Middle frontal gyrus (tissue), 1 donor: ENCODE data around the gene FBLN1.
"Not testable (repeated sequence)": the region's sequence is repeated elsewhere in the genome, so short reads cannot be mapped to it uniquely, and the experiment has no call there.

Source experiments
- DNase-seq: peaks from one replicate; pipeline ENCODE4 v3.0.0-alpha.2; 2015; ENCODE audit warnings: low spot score; ENCODE audit errors: extremely low spot score

The FBLN1 gene

GRCh38 chr22:45584621-45585436, 82.1 kb downstream of the FBLN1 start:
- DNase-seq, result no peak

GRCh38 chr22:45585437-45585755, 82.7 kb downstream of the FBLN1 start:
- no peak for DNase-seq

DNA sequence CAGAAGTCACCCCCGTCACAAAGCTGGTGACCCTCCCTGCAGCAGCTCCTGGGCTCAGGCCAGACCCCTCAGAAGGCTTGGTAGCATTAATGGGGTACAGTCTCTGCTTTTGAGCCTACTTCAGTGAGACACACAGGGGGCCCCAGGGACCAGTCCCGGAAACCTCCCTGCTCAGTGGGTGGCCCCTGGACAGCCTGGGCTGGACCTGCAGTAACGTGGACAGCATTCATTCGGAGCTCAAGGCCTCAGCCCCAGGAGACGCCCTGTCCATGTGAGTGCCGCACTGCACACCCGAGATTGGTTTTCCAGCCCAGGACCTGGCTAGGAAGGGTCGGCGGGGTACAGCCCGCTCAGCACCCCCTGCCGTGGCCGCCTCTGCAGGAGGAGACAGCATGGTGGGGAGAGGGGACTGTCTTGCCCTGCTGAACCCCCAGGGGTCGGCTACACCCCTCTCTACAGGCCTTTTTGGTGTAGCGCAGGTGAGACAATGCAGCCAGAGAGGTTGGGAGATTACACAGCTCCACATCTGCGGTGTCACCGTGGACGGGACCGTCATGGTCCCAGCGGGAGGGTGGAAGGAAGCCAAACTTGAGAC, 83.4 kb downstream of the FBLN1 start:
- no peak for DNase-seq

DNA sequence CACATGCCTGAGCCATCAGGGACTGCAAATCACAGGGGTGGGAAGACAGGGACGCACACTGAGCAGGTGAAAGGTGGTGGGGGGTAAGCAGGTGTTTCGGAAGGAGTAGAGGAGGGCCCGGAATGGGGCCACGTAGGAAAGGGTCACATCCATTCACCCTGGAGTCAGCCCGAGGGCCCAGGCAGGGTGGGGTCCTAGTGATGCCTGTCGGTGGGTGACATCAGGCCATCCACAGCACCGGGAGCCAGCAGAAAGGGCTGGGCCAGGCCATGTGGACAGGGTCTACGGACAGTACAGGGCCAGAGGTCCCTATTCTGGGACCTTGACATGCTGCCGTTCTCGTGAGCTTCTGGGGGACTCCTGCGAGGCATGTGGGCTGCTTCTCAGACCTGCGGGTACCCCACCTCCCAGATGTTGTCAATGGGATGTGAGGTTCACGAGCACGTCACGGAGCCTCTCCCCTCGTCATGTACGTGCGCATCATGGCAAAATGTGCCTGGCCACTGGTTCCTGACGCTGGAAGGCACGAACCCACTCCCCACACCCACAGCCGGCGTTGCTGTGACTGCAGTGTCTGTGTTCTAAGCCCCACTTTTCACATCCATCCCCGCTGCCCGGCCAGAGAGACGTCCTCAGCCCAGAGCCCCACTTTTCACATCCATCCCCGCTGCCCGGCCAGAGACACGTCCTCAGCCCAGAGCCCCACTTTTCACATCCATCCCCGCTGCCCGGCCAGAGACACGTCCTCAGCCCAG, 84.1 kb downstream of the FBLN1 start:
- no peak for DNase-seq

- DNase-seq, result no peak
These were observed 85.2 kb downstream of the FBLN1 start for GRCh38 chr22:45587638-45588505.

DNA sequence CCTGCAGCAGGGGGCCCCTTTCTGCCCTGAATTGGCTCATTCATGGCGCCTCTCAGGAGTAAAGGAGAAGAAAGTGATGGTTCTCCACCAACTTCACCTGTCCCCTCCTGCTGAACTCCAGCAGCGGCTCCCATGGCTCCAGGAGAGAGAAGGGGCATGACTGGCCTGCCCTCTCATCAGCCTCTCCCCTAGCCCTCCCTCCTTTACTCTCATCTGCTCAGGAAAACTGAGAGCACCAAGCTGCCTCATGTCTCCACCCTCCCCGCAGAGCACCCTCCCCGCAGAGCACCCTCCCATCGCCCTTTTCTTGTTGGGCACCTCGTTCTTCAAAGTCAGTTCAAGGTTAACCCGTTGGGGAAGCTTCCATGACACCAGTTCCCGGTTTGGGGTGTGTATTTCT, 86.9 kb downstream of the FBLN1 start:
- no peak for DNase-seq

- no peak for DNase-seq
These were observed 87.6 kb downstream of the FBLN1 start for GRCh38 chr22:45590262-45590661.

DNA sequence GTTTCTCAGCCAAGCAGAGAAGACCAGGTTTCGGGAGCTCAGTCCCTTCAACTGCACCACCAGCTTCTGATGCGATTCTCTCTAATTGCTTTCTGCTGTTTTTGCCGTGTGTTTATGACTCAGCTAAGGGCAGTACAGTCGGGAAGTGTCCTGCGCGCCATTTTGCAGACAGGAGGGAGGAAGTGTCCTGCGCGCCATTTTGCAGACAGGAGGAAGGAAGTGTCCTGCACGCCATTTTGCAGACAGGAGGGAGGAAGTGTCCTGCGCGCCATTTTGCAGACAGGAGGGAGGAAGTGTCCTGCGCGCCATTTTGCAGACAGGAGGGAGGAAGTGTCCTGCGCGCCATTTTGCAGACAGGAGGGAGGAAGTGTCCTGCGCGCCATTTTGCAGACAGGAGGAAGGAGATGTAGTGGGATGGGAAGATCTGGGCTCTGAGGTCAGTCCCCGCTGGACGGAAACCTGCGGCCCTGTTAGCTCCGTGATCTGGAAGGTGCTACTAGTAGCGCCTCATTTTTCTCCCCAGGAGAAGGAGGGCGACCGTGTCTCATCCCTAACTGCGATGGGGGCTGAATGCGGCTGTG, 89.0 kb downstream of the FBLN1 start:
- not testable (repeated sequence) for DNase-seq

- DNase-seq, result no peak
These were observed 91.6 kb downstream of the FBLN1 start for GRCh38 chr22:45594123-45594941.

DNA sequence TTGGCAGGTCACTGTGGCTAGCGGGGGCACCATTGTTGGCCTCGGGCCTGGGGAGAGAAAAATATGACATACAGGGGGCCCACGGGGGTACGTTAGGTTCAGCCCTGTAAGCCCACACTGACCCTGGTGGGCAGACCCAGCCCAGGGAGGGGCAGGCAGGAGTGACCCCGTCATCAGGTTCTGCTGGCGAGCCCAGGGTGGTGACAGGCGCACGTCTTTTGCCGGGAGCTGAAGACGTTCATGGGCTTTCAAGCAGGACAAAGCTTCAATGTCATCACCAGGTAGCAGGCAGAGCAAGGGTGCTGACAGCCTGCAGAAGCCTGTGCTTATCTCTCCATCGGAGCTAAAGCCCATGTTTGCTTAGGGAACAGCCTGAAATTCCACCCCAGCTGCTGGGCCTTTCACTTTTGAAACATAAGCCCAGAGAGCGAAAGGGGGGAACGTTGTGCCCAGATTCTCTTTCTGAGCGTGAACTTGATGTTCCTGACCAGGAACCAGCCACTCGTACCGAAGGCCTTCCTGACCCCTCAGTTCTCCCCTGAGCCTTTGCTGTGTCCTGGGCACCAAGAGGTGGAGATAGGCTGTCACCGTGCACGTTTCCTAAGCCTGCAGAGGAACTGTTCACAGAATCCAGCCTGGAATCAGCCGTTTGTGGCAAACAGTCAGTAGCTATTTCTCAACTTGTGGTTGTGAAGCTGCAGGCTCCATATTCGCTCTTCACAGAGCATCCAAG, 94.9 kb downstream of the FBLN1 start:
- no peak for DNase-seq

- no peak for DNase-seq
These were observed 96.0 kb downstream of the FBLN1 start for GRCh38 chr22:45598596-45599217.

DNA sequence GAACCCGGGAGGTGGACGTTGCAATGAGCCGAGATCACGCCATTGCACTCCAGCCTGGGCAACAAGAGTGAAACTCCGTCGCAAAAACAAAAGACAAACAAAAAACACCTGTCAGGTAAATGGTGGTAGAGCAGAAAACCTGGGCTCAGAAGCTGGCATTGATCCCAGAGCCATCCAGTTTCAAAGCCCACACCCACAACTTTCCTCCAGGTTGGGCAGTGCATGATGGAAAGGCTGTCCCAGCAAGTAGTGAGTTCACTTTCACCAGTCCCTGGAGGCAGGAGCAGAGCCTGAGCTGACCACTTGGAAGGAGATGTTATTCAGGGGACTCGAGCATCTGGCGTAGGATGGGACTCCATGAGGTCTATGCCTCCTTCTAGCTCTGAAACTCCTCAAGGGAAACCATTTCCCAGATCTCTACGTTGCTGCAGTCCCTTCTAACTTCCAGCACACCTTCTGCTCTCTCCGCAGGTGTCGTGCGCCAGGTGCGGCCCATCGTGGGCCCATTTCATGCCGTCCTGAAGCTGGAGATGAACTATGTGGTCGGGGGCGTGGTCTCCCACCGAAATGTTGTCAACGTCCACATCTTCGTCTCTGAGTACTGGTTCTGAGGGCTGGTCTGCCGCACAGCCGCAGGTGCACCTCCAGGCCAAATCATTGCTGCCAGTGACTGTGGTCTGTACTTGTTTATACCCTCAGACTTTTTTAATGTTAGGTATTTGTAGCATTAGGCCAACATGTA, 97.3 kb downstream of the FBLN1 start:
- no peak for DNase-seq

DNA sequence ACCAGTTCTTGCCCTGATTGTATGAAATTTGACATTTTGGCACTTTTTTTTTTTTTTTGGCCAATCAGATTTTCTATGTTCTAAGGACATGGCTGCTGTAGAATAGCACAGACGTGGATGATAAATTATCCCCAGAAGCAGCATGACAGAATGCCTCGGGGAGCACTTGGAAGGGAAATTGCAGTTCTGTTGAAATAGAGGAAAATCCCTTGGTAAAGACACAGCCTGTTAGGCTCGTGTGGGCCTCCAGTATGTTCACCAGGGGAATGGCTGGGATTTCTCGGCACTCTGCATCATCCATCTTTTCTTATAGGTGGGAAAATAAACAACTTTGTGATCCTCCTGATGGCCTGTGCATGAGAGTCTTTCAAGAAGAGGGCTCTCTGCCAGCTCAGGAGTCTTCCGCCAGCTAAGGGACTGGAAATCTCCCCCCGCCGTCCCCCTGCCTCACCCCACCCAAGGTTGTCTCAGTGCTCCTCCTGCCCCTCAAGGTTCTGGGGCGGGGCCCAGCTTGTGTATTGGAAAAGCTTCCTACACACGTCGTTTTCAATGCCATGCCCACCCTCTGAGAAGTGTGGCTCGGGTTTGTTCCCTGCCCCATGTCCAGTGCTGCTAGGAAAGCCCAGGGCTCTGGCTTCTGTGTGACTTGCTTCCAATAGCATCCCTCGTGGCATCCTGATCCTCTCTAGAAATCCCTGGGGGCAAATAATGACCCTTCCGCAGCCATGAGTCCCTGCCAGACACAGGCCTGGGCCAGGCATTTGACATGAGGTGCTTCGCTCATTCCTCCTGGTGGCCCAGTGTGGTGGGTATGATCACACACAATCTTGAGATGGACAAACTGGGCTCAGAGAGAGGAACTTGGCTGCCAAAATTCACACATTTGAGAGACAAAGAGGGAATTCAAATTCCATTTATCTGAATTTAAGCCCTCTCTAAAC, 98.4 kb downstream of the FBLN1 start:
- DNase-seq, result no peak

- DNase-seq, result no peak
These were observed 99.5 kb downstream of the FBLN1 start for GRCh38 chr22:45602004-45602733.

DNA sequence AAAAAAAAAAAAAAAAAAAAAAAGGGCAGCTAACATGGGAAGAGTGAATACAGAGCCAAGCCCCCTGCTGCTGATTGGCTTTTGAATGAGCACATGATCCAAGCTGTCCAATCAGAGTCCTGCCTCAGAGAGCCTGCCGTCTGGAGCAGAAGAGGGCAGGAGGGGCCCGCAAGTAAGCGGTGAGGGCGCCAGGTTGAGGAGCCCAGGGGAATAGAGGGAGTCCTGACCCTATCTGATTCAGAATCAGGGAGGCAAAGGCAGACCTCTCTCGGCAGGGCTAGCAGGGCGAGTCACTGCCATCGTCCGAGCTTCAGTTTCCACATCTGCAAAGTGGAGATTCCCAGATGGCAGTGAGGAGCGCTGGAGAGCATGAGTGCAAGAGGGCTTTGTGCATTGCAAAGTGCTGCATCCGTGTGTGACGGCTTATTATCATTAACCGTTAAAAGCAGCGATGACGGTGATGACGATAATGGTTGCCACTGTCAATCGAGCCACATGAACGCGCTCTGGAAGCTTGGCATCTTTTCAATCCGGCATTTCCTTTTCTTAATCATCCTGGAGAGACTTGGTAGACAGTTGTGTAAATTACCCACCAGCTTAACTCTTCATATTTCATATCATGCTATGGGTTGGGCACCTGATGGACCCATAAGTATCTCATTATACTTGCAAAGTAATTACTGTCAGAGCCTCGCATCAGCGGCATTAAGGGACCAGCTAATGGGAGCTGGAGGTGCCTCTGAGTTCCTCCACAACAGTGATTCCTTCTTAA, 100.3 kb downstream of the FBLN1 start:
- DNase-seq, result no peak

DNA sequence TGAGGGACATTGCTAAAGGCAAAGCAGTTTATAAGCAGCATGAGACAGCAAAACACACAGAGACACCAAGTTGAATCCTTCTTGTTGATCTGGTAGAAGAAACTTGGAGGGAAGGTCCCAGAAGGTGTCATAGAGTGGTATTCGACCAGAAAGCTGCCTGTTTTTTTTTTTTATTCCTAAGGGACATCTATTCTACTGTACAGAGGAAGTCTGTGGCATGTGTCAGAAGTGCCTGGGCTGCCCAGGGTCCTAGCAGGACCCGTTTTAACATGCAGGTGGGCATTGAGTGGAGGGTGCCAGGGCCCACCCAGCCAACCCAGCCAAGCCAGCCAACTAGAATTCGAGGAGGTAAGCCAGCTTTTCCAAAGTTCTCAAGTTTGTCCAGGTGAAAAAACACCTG, 100.9 kb downstream of the FBLN1 start:
- no peak for DNase-seq
